SIG-M5 (cell line): Measurements from ENCODE around the gene FAM177B.

ENCODE experiments used
- DNase-seq: peaks from one replicate; lab custom pipeline; 2025; lab: John Stamatoyannopoulos, UW

FAM177B gene

GRCh38 chr1:222736972-222737371 lies at the start of gene FAM177B:
Gene FAM177B, plus strand, starts transcription at chr1:222737202. Its CDS starts 9,344 bp downstream, at chr1:222746546.
- no peak for DNase-seq

GRCh38 chr1:222691016-222691415 lies 46.0 kb upstream of the FAM177B start:
- no peak for DNase-seq

- DNase-seq = no peak
Measured at GRCh38 chr1:222694927-222695326, 42.1 kb upstream of the FAM177B start.

DNA sequence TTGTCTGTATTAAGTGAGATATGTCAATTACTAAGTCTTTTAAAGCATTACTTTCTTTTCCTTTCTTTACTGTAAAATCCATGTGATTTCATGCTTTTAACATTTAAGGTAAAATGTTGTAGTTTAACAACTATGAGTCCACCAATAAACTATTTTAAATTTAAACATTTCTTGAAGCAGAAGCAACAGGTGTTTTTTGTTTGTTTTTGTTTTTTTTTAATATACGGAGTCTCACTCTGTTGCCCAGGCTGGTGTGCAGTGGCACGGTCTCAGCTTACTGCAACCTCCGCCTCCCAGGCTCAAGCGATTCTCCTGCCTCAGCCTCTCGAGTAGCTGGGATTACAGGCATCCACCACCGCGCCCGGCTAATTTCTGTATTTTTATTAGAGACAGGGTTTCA lies 40.3 kb upstream of the FAM177B start:
- DNase-seq = no peak

DNA sequence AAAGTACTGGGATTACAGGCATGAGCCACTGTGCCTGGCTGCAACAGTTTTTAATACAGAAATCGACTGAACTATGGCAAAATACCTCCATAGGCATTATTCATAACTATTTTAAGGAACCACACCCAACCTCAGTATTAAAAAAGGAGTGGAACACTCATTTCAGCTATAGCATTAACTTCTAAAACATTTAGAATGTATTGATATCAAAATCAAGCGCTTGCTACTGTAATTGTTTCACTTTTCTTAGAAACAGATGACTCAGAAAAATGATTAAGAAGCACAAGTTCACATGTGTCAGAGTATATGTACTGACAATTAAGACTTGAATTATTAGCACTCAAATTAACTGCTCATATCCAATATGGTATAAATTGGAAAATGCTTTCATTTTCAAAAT lies 39.8 kb upstream of the FAM177B start:
- no peak for DNase-seq

DNA sequence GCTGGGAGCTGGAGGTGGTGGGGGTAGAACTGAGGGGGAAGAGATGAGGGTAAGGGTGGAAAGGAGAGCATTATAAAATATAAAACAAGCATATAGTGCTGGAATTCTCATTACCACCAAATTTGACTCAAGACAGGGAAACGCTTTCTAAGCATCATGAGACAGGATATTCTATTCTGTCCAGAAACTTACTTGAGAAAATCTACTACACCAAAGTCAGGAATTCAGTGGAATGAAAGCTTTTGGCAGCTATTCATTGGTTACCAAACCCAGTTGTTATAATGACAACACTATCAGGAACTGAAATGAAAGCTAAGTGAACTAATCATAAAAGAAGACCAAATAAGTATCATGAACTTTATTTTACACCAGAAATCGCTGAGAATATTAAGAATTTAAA lies 39.2 kb upstream of the FAM177B start:
- no peak for DNase-seq

GRCh38 chr1:222702210-222702609 lies 34.8 kb upstream of the FAM177B start:
- no peak for DNase-seq

- no peak for DNase-seq
Measured at GRCh38 chr1:222704260-222704659, 32.7 kb upstream of the FAM177B start.

DNA sequence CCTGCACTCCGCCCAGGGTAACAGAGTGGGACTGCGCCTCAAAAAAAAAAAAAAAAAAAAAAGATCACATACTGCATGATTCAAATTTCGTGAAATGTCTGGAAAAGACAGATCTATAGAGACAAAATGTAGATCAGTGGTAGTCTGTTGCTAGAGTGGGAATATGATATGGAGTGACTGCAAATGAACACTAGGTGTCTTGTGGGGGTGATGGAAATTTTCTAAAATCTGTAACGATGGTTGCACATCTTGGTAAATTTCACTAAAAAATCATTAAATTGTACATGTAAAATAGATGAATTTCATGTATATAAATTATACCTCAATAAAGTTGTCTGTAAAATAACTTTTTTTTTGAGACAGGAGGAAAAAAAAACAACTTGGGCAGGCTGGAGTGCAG lies 30.2 kb upstream of the FAM177B start:
- no peak for DNase-seq

GRCh38 chr1:222709700-222710153 lies 27.3 kb upstream of the FAM177B start:
- no peak for DNase-seq

GRCh38 chr1:222711319-222712252 lies 25.4 kb upstream of the FAM177B start:
- no peak for DNase-seq

GRCh38 chr1:222712253-222713090 lies 24.5 kb upstream of the FAM177B start, which contains the start of the genes AIDA and BROX:
Gene AIDA, minus strand, starts transcription at chr1:222712491. Its CDS starts 174 bp downstream, at chr1:222712317.
Gene BROX, plus strand, starts transcription at chr1:222712564. Its CDS starts 3,136 bp downstream, at chr1:222715700.
- peak; percentile 39 for DNase-seq

- peak; percentile 79 for DNase-seq
Measured at GRCh38 chr1:222713091-222713961, 23.7 kb upstream of the FAM177B start.

DNA sequence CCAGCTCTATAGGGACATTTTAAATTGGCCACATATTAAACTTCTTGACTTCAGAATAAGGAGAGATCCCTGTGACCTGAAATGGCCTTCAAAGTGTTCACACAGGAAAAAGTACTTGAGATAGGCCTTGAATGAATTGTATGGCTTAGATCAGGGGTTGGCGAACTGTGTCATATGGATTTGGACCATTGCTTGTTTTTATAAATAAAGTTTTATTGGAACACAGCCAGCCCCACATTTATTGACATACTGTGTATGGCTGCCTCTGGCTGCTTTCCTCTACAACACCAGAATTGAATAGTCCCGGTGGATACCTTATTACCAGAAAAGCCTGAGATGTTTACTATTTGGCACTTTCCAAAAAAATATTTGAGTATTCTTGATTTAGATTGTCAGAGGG lies 20.6 kb upstream of the FAM177B start:
- DNase-seq = no peak

DNA sequence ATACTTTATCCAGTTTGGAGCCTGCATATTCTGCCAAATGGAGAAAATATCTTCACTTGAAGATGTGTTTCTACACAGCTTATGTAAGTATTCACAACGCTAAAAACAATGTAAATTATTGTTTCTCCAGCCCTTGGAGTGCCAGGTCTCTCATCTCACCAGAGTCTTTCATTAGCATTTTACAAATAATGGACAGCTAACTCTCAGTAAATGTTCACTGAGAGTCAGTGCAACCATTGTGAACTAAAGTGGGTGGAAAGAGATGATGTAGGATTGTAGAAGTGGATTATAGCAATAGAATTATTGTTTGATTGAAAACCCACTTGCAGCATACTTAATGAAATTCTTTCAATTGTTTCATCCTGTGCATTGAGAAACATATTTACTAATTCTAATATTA lies 8.3 kb upstream of the FAM177B start:
- no peak for DNase-seq

DNA sequence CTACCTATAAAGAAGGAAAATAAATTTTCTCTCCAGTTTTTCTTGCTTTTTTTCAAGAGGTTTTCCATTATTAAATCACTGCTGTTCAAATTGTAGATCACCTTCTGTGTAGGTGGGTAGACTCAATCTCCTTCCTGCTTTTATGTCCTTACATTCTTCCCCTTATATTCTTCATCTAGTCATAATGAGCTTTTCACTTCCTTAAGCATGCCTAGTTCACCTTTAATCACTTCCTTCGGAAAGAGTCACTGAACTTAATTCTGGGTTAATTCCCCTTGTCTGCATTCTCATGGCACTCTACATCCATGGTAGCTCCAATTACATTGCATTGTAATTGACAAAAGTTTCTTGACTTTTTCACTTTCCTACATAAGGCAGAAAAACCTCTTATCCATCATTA lies 6.1 kb upstream of the FAM177B start:
- DNase-seq = no peak

DNA sequence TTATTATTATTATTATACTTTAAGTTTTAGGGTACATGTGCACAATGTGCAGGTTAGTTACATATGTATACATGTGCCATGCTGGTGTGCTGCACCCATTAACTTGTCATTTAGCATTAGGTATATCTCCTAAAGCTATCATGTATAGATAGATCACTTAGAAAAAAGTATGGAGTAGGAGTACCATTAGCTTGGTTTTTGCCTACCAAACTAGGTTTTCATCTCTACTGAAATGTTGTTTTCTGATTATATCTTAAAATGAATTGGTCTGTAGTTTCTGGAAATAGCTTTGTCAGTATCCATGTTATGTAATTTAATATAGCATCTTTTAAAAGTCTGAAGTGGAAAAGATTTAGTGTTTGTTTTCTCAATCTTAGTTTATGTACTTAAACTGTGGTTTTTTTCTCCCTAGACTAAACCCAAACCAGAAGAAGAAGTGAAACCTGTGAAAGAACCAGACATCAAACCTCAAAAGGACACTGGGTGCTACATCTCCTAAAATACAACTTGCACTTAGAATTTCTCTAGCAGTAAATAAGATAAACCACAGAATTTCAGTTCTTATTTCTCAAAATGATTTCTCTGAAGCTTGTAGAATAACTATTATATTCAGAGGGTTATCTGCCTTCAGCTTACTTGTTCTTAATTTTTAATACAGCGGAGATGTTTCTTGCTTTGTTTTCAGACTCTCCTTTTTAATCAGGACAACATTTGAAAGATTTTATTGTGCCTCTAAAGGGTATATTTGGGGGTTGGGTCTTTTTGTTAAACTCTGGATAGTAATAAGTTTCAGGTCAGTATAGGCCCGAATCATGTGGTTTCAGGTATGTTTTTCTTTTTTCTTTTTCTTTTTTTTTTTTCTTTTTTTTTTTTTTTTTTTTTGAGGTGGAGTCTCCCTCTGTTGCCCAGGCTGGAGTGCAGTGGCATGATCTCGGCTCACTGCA lies 4.5 kb upstream of the FAM177B start:
- DNase-seq = peak; percentile 54

GRCh38 chr1:222734740-222735139 lies 2.3 kb upstream of the FAM177B start:
- no peak for DNase-seq

GRCh38 chr1:222736470-222736869 lies 532 bp upstream of the FAM177B start:
- no peak for DNase-seq

- DNase-seq = no peak
Measured at GRCh38 chr1:222739465-222739864, 2.5 kb downstream of the FAM177B start.
